ENCODE data around the gene TTLL5.

DNA sequence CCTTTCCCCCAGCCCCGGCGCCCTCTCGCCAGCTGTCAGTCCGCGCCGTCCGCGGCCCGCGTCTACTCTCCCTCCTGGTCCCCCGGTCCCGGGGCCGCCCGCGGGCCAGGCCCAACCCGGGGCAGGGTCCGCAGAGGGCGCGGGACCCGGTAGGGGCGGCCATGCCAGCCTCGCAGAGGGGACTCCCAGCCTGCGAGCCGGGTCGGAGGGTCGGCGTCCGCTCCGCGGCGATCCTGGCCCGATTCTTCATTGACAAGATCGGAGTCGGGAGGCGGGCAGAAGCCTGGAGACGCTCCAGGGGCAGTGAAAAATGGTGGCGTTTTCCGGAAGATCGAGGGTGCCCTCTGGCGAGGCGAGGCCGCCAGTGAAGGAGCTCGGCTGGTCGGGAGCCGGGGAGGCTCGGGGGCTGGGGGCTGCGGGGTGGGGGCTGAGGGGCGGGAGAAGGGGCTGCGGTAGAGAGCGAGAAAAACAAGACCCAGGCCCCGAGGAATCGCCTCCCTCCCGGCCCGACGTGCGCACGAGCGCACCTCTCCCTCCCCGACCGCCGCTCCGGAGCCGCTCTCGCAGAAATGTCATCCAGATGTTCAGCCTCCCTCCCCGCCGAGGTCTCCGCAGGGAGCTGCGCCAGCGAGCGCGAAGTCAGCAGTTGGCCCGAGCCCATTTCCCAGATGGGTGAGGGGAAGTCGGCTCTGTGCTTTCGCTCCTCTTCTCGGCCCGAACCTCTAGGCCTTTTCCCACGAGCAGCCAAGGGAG is 321.4 kb downstream of the TTLL5 start:
- TF ChIP-seq RAD21 (IDR thresholded peaks at IDR 0.05; ENCODE audit: low read depth) (peak; percentile 81), NFIC (IDR thresholded peaks at IDR 0.05) (peak; percentile 1; the same call in 1 of the 2 replicates), YY1 (IDR thresholded peaks at IDR 0.05; ENCODE audit: low read depth) (peak; percentile 77), TAF1 (IDR thresholded peaks at IDR 0.05; ENCODE audit: low read depth) (no peak), EP300 (IDR thresholded peaks at IDR 0.05; ENCODE audit: borderline replicate concordance) (no peak), ZBTB7A (IDR thresholded peaks at IDR 0.05; ENCODE audit: low read depth) (peak; percentile 88; the same call in 1 of the 2 replicates)
- TF ChIP-seq, protein P1, sequence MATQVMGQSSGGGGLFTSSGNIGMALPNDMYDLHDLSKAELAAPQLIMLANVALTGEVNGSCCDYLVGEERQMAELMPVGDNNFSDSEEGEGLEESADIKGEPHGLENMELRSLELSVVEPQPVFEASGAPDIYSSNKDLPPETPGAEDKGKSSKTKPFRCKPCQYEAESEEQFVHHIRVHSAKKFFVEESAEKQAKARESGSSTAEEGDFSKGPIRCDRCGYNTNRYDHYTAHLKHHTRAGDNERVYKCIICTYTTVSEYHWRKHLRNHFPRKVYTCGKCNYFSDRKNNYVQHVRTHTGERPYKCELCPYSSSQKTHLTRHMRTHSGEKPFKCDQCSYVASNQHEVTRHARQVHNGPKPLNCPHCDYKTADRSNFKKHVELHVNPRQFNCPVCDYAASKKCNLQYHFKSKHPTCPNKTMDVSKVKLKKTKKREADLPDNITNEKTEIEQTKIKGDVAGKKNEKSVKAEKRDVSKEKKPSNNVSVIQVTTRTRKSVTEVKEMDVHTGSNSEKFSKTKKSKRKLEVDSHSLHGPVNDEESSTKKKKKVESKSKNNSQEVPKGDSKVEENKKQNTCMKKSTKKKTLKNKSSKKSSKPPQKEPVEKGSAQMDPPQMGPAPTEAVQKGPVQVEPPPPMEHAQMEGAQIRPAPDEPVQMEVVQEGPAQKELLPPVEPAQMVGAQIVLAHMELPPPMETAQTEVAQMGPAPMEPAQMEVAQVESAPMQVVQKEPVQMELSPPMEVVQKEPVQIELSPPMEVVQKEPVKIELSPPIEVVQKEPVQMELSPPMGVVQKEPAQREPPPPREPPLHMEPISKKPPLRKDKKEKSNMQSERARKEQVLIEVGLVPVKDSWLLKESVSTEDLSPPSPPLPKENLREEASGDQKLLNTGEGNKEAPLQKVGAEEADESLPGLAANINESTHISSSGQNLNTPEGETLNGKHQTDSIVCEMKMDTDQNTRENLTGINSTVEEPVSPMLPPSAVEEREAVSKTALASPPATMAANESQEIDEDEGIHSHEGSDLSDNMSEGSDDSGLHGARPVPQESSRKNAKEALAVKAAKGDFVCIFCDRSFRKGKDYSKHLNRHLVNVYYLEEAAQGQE (IDR thresholded peaks at IDR 0.05; ENCODE audit: low read depth): no peak
